T1000 (cell line): Measurements from ENCODE around the gene MYO3B.
"Not testable (repeated sequence)": the region's sequence is repeated elsewhere in the genome, so short reads cannot be mapped to it uniquely, and the experiment has no call there.

Experiments used
- DNase-seq: peaks from one replicate; lab custom pipeline; 2025; ENCODE audit warnings: mixed read lengths; lab: John Stamatoyannopoulos, UW

Gene MYO3B

GRCh38 chr2:170339750-170340692 is 162.1 kb downstream of the MYO3B start:
- DNase-seq, result no peak

GRCh38 chr2:170340693-170341068 is 162.7 kb downstream of the MYO3B start:
- DNase-seq, result no peak

- no peak for DNase-seq
These were observed 164.0 kb downstream of the MYO3B start for GRCh38 chr2:170341684-170342623.

GRCh38 chr2:170344663-170345346 is 166.9 kb downstream of the MYO3B start:
- DNase-seq, result no peak

- no peak for DNase-seq
These were observed 167.7 kb downstream of the MYO3B start for GRCh38 chr2:170345607-170346006.

- DNase-seq, result not testable (repeated sequence)
These were observed 171.3 kb downstream of the MYO3B start for GRCh38 chr2:170349269-170349668.

- DNase-seq, result no peak
These were observed 173.2 kb downstream of the MYO3B start for GRCh38 chr2:170350929-170351826.

- no peak for DNase-seq
These were observed 175.8 kb downstream of the MYO3B start for GRCh38 chr2:170353723-170354122.

- no peak for DNase-seq
These were observed 176.4 kb downstream of the MYO3B start for GRCh38 chr2:170354388-170354787.

GRCh38 chr2:170354855-170355780 is 177.2 kb downstream of the MYO3B start:
- DNase-seq, result no peak

- DNase-seq, result no peak
These were observed 181.5 kb downstream of the MYO3B start for GRCh38 chr2:170359466-170359865.

GRCh38 chr2:170360546-170361089 is 182.7 kb downstream of the MYO3B start:
- DNase-seq, result no peak

- no peak for DNase-seq
These were observed 183.4 kb downstream of the MYO3B start for GRCh38 chr2:170361090-170361936.

GRCh38 chr2:170362313-170362870 is 184.4 kb downstream of the MYO3B start:
- DNase-seq, result no peak

- DNase-seq, result peak; percentile 11
These were observed 185.1 kb downstream of the MYO3B start for GRCh38 chr2:170362871-170363631.

GRCh38 chr2:170365003-170365402 is 187.1 kb downstream of the MYO3B start:
- no peak for DNase-seq

- DNase-seq, result no peak
These were observed 187.7 kb downstream of the MYO3B start for GRCh38 chr2:170365686-170366085.

- no peak for DNase-seq
These were observed 190.4 kb downstream of the MYO3B start for GRCh38 chr2:170368370-170368769.
